NCI-H526 treated with DMSO at 0.1 percent for 48 hours (cell line): Measurements from ENCODE around the gene PRDM1.

Experiments
- DNase-seq: peaks from one replicate; lab custom pipeline; 2025; lab: John Stamatoyannopoulos, UW

PRDM1 gene

DNA sequence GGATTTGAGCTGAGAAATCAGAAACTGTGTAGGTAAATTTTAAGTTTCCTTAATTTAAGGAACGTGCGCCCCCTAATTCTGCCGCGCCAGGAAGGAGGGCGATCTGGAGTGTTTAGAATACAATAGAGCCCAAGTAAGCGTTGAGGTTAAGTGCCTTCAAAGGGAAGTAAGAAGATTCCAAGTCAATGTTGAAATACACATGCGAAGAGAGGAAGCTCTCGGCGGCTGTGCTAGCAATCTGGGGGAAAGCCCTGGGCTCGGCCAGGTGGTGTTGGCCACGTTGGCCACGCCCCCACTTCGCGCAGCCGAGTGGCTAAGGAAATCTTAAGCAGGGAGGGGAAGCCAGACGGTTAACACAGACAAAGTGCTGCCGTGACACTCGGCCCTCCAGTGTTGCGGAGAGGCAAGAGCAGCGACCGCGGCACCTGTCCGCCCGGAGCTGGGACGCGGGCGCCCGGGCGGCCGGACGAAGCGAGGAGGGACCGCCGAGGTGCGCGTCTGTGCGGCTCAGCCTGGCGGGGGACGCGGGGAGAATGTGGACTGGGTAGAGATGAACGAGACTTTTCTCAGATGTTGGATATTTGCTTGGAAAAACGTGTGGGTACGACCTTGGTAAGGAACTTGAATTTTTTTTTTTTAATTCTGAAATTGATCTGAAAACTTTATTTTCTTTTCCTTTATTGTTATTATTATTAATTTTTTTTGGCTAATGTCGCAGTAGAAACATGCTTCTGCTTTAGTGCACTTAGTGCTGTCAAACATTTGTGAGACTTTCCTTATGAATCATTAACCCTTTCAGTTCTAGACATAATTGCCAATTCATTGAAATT is at the start of gene PRDM1:
Gene PRDM1 (plus strand): TSS at position 353 of the 830 bp plus-strand sequence. CDS start 218 bp downstream, at position 571.
- peak; percentile 79 for DNase-seq

- DNase-seq, result no peak
Measured at GRCh38 chr6:106037060-106037459, 49.1 kb upstream of the PRDM1 start.

DNA sequence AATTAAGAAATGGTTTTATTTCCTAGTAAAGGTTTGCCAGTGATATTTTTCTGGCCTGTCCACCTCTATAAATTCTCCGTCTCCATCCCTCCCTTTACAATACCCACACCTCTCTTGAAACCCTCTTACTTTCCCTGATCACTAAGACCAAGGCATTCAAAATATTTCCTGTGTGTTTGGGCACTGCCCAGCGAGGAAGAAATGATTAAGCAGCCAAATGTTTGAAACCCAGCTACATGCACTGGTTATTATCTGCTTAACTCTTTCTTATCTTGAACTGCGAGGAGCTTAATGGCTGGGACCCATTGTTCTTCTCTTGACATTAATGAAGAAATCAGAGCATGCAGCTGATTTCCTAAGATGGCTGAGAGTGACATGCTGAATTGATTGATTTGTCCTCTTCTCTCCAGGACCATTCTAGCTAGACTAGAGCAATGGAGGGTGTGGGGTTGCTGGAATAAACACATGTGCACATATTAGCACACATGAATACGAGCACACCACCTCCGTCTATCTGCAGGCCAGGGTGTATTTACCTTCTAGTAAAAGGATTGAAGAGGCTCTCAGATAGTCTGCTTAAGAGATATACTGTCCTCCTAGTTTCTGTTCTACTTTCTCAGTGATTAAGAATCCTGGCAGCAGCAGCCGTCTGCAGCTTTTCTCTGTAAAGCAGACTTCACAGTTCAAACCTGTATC is 46.1 kb upstream of the PRDM1 start:
- DNase-seq, result no peak

DNA sequence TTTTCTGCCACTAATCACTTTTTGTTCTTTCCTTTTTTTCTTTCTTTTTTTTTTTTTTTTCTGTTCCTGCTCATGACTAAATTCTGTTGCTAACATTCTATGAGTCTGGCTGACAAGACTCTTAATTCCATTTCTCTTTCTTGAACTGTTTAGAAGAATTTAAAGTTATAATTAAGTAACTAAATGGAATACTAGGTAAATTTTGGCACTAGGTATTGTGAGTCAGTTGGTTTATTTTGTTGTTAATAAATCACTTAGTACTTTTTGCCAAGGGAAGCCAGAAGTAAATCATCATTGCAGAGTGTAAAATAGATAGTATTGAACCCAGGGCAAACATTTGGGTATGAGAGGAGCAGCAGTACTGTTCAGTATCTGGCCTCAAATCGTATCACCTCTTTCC is 42.0 kb upstream of the PRDM1 start:
- no peak for DNase-seq

GRCh38 chr6:106045077-106045476 is 41.1 kb upstream of the PRDM1 start:
- peak; percentile 3 for DNase-seq

GRCh38 chr6:106046116-106046853 is 39.9 kb upstream of the PRDM1 start:
- no peak for DNase-seq

DNA sequence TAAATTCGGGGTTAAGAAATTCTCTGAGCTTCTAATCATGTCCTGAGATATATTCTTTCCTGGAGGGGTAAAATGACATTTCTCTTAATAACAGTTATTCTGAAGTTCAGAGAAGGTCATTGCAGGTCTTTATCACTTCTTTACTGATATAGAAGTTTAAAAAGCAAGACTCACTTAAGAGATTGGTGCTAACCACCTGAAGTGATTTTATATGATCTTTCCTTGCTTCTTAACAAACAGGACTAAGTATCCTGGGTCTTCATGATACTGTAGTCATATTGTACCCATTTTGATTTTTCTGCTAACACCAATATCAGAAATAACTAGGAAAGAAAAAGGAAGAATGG is 39.3 kb upstream of the PRDM1 start:
- DNase-seq, result no peak

GRCh38 chr6:106048336-106048735 is 37.8 kb upstream of the PRDM1 start:
- no peak for DNase-seq

- no peak for DNase-seq
Measured at GRCh38 chr6:106050538-106050937, 35.6 kb upstream of the PRDM1 start.

- DNase-seq, result no peak
Measured at GRCh38 chr6:106051226-106051625, 34.9 kb upstream of the PRDM1 start.

DNA sequence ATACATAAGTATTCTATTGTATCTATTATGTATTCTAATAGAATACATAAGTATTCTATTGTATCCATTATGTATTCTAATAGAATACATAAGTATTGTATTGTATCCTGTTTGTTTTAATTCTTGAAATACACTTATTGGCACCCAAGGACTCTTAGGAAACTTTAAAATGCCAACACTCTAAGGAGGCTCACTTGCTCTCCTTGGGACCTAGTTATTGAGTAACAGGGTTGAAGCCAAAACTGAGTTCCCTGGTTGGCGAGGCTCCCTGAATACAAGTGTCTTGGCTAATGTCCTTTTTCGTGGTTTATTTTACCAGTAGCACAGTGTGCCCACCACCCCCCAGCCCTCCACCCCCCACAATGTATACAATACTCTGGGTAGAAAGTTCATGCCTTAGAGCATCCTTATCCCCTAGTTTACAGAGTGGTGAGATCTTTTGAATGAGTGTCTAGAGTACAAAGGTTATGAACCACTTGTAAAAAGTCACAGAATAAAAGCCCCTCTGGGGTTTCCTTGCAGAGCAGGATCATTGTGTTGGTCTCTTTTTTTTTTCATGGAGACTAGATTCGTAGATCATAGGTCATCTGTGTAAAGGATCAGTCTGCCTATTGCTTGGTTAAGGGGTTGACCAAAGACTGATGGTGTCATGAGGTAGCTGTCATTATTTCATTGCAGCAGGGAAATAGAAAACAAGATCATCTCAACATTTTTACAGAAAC is 32.5 kb upstream of the PRDM1 start:
- no peak for DNase-seq

- no peak for DNase-seq
Measured at GRCh38 chr6:106055489-106055888, 30.6 kb upstream of the PRDM1 start.

- no peak for DNase-seq
Measured at GRCh38 chr6:106056060-106056745, 29.9 kb upstream of the PRDM1 start.

DNA sequence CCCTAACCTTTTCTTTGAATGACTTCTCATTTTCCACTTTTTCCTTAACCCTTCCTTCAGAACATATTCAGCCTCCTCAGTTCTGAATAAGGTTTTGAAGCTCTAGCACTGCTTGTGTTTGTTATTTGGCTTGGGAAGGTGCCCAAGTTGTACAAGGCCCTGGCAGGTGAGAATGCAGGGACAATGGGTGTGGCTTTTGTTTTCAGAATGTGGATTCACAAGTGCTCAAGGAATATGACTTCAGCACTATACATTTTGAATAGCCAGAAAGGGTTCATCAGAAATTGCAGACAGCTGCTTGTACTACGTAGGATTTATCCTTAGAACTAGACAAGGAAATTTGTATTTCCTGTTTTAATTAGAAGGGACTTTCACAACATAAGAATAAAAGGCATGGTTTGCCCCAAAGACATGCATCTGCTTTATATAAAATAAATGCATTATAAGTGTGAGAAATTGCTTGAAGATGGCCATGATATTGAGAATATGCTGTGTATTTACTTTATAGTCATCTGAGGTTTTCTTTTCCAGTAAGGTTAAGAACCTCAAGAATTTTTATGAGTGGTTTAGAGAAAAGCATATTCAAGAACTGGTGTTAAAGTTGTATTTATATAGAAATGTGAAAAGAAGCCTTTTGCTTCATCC is 29.3 kb upstream of the PRDM1 start:
- no peak for DNase-seq

DNA sequence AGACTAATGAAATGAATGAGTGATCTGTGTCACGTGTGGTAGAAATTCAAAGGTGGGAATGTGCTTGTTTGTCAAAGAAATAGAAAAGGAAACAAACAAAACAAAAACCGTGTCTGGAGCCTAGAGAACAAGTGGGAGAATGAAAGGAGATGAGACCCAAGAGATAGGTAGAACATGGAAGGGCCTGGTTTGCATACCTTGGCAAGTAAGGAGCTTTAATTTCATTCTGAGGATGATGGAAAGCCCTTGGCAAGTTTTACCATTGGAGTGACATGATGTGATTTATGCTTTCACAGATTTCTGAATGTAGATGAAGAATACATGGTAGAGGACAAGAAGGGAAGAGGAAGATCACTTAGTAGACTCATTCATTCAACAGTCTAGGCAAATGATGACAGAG is 26.8 kb upstream of the PRDM1 start:
- DNase-seq, result no peak

DNA sequence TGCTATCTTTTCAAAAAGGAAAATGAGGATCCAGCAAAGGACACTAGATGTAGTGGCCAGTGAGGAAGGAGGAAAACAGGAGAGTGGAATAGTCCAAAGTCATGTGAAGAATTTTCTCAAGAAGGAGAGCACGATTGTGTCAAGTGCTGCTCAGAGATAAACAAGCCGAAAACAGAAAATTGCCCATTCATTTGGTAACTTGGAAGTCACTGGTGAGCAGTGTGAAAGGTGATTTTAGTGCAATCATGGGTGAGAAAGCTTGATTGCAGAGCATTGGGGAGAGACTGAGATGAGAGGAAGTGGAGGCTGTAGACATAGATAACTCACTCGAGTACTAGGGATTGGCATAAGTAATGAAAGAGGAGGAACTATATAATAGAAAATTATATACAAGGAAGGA is 26.0 kb upstream of the PRDM1 start:
- no peak for DNase-seq

DNA sequence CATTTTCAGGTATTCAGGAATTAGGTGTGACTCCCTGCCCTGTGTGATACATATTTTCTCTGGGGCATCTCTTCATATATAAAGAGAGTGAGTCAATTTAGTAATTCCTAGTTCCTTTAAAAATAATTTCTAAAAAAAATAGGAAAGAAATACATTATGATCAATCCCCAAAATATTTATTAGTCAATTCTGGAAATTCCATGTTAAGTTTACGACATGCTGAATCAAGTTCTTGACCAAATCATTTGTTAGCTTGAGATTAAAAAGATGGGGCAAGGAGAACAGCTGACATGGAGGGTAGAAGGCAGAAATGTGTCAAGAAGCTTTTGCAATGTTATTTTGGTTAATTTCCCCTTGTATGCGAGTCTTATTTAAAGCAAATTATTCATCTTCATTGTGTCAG is 22.7 kb upstream of the PRDM1 start:
- DNase-seq, result no peak

DNA sequence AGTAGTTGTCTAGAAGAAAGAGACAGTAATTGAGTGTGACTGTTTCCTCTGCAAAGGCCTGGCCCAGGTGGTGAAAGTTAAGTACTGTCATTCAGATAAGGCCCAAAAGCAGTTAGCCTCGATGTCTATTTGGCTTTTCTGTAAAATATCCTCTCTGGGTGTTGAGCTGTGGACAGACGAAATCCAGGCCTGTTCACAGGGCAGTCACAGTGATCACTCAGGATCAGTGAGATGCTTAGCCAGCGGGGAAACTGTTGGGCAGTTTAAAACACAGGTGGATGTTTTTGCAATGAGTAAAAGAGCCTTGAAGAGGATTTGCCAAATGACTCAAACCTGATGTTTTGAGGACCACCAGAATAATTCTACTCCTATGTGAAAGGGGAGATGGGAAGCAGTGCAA is 22.0 kb upstream of the PRDM1 start:
- no peak for DNase-seq

- no peak for DNase-seq
Measured at GRCh38 chr6:106064756-106065155, 21.4 kb upstream of the PRDM1 start.

DNA sequence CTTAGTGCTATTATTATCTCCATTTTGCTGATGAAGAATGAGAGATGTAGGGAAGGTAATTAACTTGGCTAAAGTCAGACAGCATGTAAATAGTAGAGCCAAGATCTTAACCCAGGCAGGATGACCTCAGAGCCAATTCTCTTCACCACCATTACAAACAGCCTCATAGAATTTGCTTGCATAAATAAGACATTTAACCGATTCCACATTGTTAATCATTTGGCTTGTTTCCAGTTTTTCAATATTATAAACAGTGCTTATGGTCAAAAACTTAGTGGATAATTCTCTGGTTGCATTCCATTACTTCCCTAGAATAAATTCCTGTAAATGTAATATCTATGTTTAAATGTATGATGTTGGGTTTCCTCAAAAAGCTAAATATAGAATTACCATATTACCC is 19.1 kb upstream of the PRDM1 start:
- DNase-seq, result no peak

DNA sequence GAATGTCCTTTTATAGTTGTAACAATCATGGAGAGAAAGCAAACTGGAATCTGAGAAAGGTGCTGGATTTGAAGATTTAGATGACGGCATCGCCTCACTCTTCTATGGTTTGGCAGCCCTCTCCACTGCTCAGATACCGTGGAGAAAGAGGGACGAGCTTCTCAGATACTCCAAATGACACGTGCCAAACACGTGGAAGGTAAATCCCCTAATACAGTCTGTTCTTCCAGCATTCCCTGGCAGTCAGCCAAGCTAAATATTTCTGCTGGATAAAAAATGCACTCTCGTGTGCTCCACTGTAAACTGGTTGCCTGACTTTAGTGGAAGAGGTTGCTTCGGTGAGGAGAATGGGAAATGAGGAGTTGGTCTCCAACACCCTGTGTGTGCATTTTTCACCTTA is 16.7 kb upstream of the PRDM1 start:
- DNase-seq, result no peak
